Measurements from ENCODE around the gene RIC8B. TPM values are rescaled to one million over a fixed set of nuclear protein-coding genes. Genes with fewer than 3 reads are reported as not detected.

The RIC8B gene
- total RNA-seq, 4 donors from 2014 or later = 15.1 to 24.9 (median 21.6) TPM

DNA sequence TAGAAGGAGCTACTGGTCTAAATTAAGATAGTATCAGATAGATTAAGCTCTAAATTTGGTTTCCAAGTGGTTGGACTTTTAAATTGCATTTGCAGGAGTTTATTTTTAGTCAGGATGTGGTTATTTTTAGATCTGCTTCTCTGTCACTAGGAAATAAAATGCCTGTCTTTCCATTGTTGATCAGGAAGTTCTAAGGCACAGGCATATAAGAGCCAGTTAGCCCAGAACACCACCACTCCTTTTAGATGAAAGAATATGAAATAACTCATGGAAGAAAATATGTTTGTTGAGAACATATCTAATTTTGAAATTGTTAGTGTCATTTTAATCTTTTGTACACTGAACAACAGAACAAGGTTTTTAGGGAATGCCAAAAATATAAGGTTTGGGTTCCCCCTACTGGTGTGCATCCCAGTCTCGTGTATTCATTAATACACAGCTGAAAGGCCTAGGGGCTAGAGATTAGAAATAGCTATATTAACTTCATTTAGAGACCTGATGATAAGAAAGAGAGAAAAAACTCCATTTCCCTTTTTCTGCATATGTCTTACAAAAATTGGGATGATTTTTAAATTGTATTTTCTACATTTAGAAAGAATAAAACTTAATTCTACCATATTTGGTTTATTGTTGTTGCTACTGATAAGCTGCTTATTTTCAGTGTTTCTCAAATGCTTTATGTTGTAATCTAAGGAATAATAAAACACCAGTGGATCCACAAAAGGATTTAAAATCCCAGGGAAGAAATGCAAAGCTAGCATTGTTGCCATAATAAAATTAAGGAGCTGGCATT lies 67.2 kb downstream of the RIC8B start:
- peaks cover 0 to 36% (median 0%) of the 10 kb centered on the region in 3 donors for H3K36me3 ChIP-seq

DNA sequence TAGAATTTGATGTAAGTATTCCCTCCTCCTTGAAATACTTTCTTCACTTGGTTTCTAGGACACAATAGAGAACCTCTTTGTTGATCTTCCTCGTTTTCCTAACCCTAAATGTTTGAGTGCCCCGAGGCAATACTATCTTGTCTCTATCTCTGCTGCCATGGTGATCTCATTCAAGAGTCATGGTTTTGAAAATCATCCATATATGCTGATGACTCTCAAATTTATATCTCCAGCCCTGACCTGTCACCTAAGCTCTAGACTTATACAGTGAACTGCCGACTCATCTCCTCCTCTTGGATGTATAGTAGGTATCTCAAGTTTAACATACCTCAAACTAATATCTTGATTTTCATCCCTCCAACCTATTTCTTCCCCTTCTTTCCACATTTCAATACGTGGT lies 71.4 kb downstream of the RIC8B start:
- Histone ChIP-seq H3K27me3 (no peaks in the 10 kb centered on the region), H3K9me3 (no peaks in the 10 kb centered on the region), H3K27ac (no peak overlapping the region), H3K36me3 (peaks cover 0 to 36% (median 0%) of the 10 kb centered on the region in 3 donors), H3K4me1 (peaks cover 2 to 11% (median 4%) of the 10 kb centered on the region in 4 donors), H3K4me3 (no peak overlapping the region)
- no peak for DNase-seq (ENCODE audit: low spot score in 2 of 2)
- no peak for TF ChIP-seq POLR2A (IDR thresholded peaks at IDR 0.05)
- TF ChIP-seq, protein P1, sequence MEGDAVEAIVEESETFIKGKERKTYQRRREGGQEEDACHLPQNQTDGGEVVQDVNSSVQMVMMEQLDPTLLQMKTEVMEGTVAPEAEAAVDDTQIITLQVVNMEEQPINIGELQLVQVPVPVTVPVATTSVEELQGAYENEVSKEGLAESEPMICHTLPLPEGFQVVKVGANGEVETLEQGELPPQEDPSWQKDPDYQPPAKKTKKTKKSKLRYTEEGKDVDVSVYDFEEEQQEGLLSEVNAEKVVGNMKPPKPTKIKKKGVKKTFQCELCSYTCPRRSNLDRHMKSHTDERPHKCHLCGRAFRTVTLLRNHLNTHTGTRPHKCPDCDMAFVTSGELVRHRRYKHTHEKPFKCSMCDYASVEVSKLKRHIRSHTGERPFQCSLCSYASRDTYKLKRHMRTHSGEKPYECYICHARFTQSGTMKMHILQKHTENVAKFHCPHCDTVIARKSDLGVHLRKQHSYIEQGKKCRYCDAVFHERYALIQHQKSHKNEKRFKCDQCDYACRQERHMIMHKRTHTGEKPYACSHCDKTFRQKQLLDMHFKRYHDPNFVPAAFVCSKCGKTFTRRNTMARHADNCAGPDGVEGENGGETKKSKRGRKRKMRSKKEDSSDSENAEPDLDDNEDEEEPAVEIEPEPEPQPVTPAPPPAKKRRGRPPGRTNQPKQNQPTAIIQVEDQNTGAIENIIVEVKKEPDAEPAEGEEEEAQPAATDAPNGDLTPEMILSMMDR (IDR thresholded peaks at IDR 0.05) = no peak
- 78 to 87% methylated on average over 4 of the region's 4 CpGs for WGBS, 2 donors

More for the DNA sequence above, 67.2 kb downstream of the RIC8B start:
- WGBS, 2 donors = 0 to 9% methylated on average over 1 of the region's 1 CpG
- peaks cover 3 to 33% (median 15%) of the 10 kb centered on the region in 4 donors for H3K4me1 ChIP-seq
- no peak overlapping the region for H3K4me3 ChIP-seq
- peak overlapping the region in 1 of 4 donors; percentile 11 for H3K27ac ChIP-seq
- no peaks in the 10 kb centered on the region for H3K9me3 ChIP-seq
- peak in 1 of 2 donors; percentile 64 for DNase-seq (ENCODE audit: low spot score in 2 of 2)
- no peaks in the 10 kb centered on the region for H3K27me3 ChIP-seq
- TF ChIP-seq, protein P1 (IDR thresholded peaks at IDR 0.05) = peak; percentile 38 to 77 (median 54)
- TF ChIP-seq EP300 (IDR thresholded peaks at IDR 0.05) (no peak), POLR2A (IDR thresholded peaks at IDR 0.05) (no peak)

DNA sequence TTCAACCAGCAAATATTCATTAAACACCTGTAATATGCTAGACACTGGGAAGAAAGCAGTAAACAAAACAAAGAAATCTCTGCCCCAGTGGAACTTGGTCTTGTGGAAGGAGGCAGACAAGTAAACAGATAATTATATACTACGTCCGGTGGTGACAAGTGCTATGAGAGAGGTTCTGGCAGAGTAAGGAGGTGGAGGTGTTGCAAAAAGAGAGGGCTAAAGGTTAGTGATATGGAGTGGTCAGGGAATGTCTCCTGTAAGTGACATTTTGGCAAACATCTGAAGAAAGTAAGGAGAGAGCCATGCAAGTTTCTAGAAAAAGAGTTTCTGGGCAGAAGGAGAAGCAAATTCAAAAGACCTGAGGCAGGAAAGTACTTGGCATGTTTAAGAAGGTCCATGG lies 73.4 kb downstream of the RIC8B start:
- Histone ChIP-seq H3K27ac (no peak overlapping the region), H3K36me3 (peaks cover 0 to 43% (median 0%) of the 10 kb centered on the region in 3 donors), H3K4me1 (no peaks in the 10 kb centered on the region), H3K9me3 (no peaks in the 10 kb centered on the region), H3K4me3 (no peak overlapping the region), H3K27me3 (no peaks in the 10 kb centered on the region)
- 89 to 91% methylated on average over 2 of the region's 2 CpGs for WGBS, 2 donors
- no peak for DNase-seq (ENCODE audit: low spot score in 2 of 2)
- TF ChIP-seq EP300 (IDR thresholded peaks at IDR 0.05) (no peak), POLR2A (IDR thresholded peaks at IDR 0.05) (no peak)
- TF ChIP-seq, protein P1 (IDR thresholded peaks at IDR 0.05) = no peak

GRCh38 chr12:106851306-106851705 lies 76.8 kb downstream of the RIC8B start:
- no peaks in the 10 kb centered on the region for H3K4me1 ChIP-seq
- H3K36me3 ChIP-seq = peaks cover 0 to 27% (median 0%) of the 10 kb centered on the region in 3 donors
- DNase-seq (ENCODE audit: low spot score in 2 of 2) = no peak
- no peak overlapping the region for H3K27ac ChIP-seq
- no peak overlapping the region for H3K4me3 ChIP-seq
- 82 to 93% methylated on average over 5 of the region's 5 CpGs for WGBS, 2 donors
- TF ChIP-seq EP300 (IDR thresholded peaks at IDR 0.05) (no peak), POLR2A (IDR thresholded peaks at IDR 0.05) (no peak)
- TF ChIP-seq, protein P1 (IDR thresholded peaks at IDR 0.05) = no peak
- H3K9me3 ChIP-seq = no peaks in the 10 kb centered on the region
- no peaks in the 10 kb centered on the region for H3K27me3 ChIP-seq

- no peak for DNase-seq (ENCODE audit: low spot score in 2 of 2)
- Histone ChIP-seq H3K4me3 (no peak overlapping the region), H3K27me3 (no peaks in the 10 kb centered on the region), H3K9me3 (no peaks in the 10 kb centered on the region), H3K36me3 (peaks cover 0 to 26% (median 0%) of the 10 kb centered on the region in 3 donors), H3K27ac (no peak overlapping the region), H3K4me1 (no peaks in the 10 kb centered on the region)
- TF ChIP-seq POLR2A (IDR thresholded peaks at IDR 0.05) (no peak), EP300 (IDR thresholded peaks at IDR 0.05) (no peak)
- TF ChIP-seq, protein P1 (IDR thresholded peaks at IDR 0.05) = no peak
- 81 to 94% methylated on average over 4 of the region's 4 CpGs for WGBS, 2 donors
These were observed 80.2 kb downstream of the RIC8B start for GRCh38 chr12:106854723-106855122.

Measured in tibial nerve (tissue), 4 donors.